Stimulated activated CD4-positive, alpha-beta T cell treated with anti-CD3 and anti-CD28 coated beads, Interleukin-15, amount 100 ng/mL, for 24 hours (primary cell): ENCODE data around the gene HSD17B10.
"Not testable (repeated sequence)": the region's sequence is repeated elsewhere in the genome, so short reads cannot be mapped to it uniquely, and the experiment has no call there.

ENCODE experiments used
- DNase-seq: peaks from one replicate; pipeline ENCODE4 v3.0.0-alpha.2; 2020

HSD17B10 gene

GRCh38 chrX:53435997-53436396 is 1.8 kb upstream of the HSD17B10 start:
- peak; percentile 70 for DNase-seq

GRCh38 chrX:53430231-53430630 is 3.9 kb downstream of the HSD17B10 start:
- no peak for DNase-seq

- DNase-seq = no peak
Observed at GRCh38 chrX:53429755-53430154, 4.4 kb downstream of the HSD17B10 start.

- no peak for DNase-seq
Observed at GRCh38 chrX:53422861-53423306, 11.3 kb downstream of the HSD17B10 start, which contains the start of gene RIBC1. Gene RIBC1 (plus strand): TSS chrX:53422873. CDS start chrX:53426277, 3,404 bp downstream.

GRCh38 chrX:53422086-53422860 is 11.9 kb downstream of the HSD17B10 start, which contains the start of gene SMC1A:
Gene SMC1A (minus strand): TSS chrX:53422654. CDS start chrX:53422600, 54 bp downstream.
- peak; percentile 96 for DNase-seq

GRCh38 chrX:53421772-53422085 is 12.4 kb downstream of the HSD17B10 start:
- DNase-seq = no peak

GRCh38 chrX:53421125-53421524 is 13.0 kb downstream of the HSD17B10 start:
- DNase-seq = no peak

- DNase-seq = not testable (repeated sequence)
Observed at GRCh38 chrX:53420351-53420750, 13.8 kb downstream of the HSD17B10 start.

GRCh38 chrX:53412446-53412845 is 21.7 kb downstream of the HSD17B10 start:
- DNase-seq = no peak

- no peak for DNase-seq
Observed at GRCh38 chrX:53403535-53403934, 30.6 kb downstream of the HSD17B10 start.

- DNase-seq = no peak
Observed at GRCh38 chrX:53398216-53398615, 36.0 kb downstream of the HSD17B10 start.

GRCh38 chrX:53395605-53396298 is 38.4 kb downstream of the HSD17B10 start:
- DNase-seq = no peak

- no peak for DNase-seq
Observed at GRCh38 chrX:53383376-53384076, 50.6 kb downstream of the HSD17B10 start.
